ENCODE measurements around the gene RNGTT.

- TF ChIP-seq CTCF (IDR thresholded peaks at IDR 0.05) (no peak), POLR2A (IDR thresholded peaks at IDR 0.05) (no peak)
These were observed 343.5 kb downstream of the RNGTT start for GRCh38 chr6:88619951-88620350.

Data from vagina (tissue), 2 donors.